Thoracic aorta (tissue), 2 donors: ENCODE results near the gene PHKG1. TPM values are rescaled to one million over a fixed set of nuclear protein-coding genes. Genes with fewer than 3 reads are reported as not detected.
"Not testable (repeated sequence)": the region's sequence is repeated elsewhere in the genome, so short reads cannot be mapped to it uniquely, and the experiment has no call there.

ENCODE experiments used
- ATAC-seq: fragments of 150-250 bp; one replicate; pipeline ENCODE4 v1.8.0; 2017; ENCODE audit warnings: low read depth; ENCODE audit not compliant: insufficient number of reproducible peaks, low FRiP score
- DNase-seq: peaks from one replicate; pipeline ENCODE4 v3.0.0-alpha.2; 2020; ENCODE audit warnings: low spot score
- H3K27ac ChIP-seq, 2 donors: fragments of 200-600 bp; sonication (generic); 1 replicate in 1 of 2; 2 replicates in 1 of 2; pipeline ENCODE4 v1.5.1; 2016; ENCODE audit warnings: mild to moderate bottlenecking in 2 of 2, moderate library complexity in 2 of 2
- H3K27me3 ChIP-seq: fragments of 200-600 bp; sonication (generic); replicated peaks from 2 replicates; pipeline ENCODE4 v1.6.0; 2016; ENCODE audit warnings: mild to moderate bottlenecking; ENCODE audit not compliant: insufficient read depth
- H3K36me3 ChIP-seq: fragments of 200-600 bp; sonication (generic); one replicate; pipeline ENCODE4 v1.5.1; 2016
- H3K4me1 ChIP-seq, 2 donors: fragments of 200-600 bp; sonication (generic); 1 replicate in 1 of 2; 2 replicates in 1 of 2; pipeline versions ENCODE4 v1.5.1 to v1.6.0; 2016; ENCODE audit warnings: low read depth in 2 of 2, mild to moderate bottlenecking in 1 of 2; ENCODE audit not compliant: control insufficient read depth in 1 of 2
- H3K4me3 ChIP-seq: fragments of 200-600 bp; sonication (generic); 2 replicates; pipeline ENCODE4 v1.5.1; 2016; ENCODE audit warnings: mild to moderate bottlenecking
- H3K9me3 ChIP-seq: fragments of 200-600 bp; sonication (generic); 2 replicates; pipeline ENCODE4 v1.5.1; 2016
- total RNA-seq, 2 donors: library from RNA; depleted of rRNA; stranded (reverse); fragments of >200 nt; gene quantifications; one replicate each; pipeline versions ENCODE4 v1.1.0 to v1.2.3, GENCODE V29; 2016
- TF ChIP-seq, protein P1 (sequence below): fragments of 200-600 bp; sonication (generic); IDR thresholded peaks from one replicate; pipeline ENCODE4 v1.5.1; 2019; ENCODE audit warnings: antibody characterized with exemption

PHKG1 gene
- total RNA-seq, 2 donors from 2014 or later: 6.0 to 10.9 TPM

- TF ChIP-seq, protein P1, sequence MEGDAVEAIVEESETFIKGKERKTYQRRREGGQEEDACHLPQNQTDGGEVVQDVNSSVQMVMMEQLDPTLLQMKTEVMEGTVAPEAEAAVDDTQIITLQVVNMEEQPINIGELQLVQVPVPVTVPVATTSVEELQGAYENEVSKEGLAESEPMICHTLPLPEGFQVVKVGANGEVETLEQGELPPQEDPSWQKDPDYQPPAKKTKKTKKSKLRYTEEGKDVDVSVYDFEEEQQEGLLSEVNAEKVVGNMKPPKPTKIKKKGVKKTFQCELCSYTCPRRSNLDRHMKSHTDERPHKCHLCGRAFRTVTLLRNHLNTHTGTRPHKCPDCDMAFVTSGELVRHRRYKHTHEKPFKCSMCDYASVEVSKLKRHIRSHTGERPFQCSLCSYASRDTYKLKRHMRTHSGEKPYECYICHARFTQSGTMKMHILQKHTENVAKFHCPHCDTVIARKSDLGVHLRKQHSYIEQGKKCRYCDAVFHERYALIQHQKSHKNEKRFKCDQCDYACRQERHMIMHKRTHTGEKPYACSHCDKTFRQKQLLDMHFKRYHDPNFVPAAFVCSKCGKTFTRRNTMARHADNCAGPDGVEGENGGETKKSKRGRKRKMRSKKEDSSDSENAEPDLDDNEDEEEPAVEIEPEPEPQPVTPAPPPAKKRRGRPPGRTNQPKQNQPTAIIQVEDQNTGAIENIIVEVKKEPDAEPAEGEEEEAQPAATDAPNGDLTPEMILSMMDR: no peak
- no peaks in the 10 kb centered on the region for H3K27me3 ChIP-seq
- H3K27ac ChIP-seq: peak within 1 kb of the TSS; percentile 88 to 94
- DNase-seq (peak; percentile 90), ATAC-seq (peak; percentile 97)
- no peaks in the 10 kb centered on the region for H3K9me3 ChIP-seq
- H3K36me3 ChIP-seq: peaks cover 27% of the 10 kb centered on the region
- peaks cover 16 to 27% of the 10 kb centered on the region in 2 donors for H3K4me1 ChIP-seq
- H3K4me3 ChIP-seq: peak within 1 kb of the TSS; percentile 93
These were observed 13.6 kb upstream of the PHKG1 start, which contains the start of gene CHCHD2 for GRCh38 chr7:56106108-56107073. TSS of gene CHCHD2 (minus strand) at chr7:56106476. CDS start at chr7:56106413, 63 bp downstream.

DNA sequence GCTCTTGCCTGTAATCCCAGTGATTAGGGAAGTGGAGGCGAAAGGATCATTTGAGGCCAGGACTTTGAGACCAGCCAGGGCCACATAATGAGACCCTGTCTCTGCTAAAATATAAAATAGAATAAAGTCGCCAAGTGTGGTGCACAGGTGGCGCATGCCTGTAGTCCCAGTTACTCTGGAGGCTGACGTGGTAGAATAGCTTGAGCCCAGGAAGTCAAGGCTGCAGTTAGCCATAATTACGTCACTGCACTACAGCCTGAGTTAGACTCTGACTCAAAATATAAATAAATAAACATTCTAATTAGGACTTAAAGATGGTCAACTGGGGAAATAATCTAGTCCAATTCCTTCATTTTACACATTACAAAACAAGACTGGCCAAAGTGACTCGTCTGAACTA is 12.8 kb upstream of the PHKG1 start:
- TF ChIP-seq, protein P1: no peak
- H3K27ac ChIP-seq: peak overlapping the region; percentile 88 to 94
- no peaks in the 10 kb centered on the region for H3K27me3 ChIP-seq
- DNase-seq (no peak), ATAC-seq (no peak)
- H3K4me3 ChIP-seq: peak overlapping the region; percentile 93
- H3K4me1 ChIP-seq: peaks cover 16 to 27% of the 10 kb centered on the region in 2 donors
- H3K9me3 ChIP-seq: no peaks in the 10 kb centered on the region
- peaks cover 36% of the 10 kb centered on the region for H3K36me3 ChIP-seq

DNA sequence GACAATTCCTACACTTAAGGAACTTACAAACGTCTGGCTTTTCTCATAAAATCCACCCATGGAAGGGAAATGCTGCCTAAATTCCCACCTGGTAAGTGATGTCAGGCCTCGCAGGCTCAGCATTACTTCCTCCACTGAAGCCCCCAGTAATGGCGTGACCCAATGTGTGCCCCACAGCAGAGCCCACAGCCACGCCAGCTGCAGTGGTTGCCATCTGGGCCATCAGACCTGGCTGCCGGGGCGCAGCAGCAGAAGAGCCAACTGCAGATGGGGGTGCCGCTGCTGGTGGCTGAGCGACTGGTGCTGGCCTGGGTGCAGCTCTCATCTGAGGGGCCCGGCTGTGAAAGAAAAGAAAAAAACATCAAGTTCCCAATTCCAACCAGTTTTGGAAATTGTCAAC is 11.4 kb upstream of the PHKG1 start:
- not testable (repeated sequence) for H3K27me3 ChIP-seq, ATAC-seq, DNase-seq, H3K4me3 ChIP-seq, H3K27ac ChIP-seq, H3K9me3 ChIP-seq
- Histone ChIP-seq H3K36me3 (peaks cover 46% of the 10 kb centered on the region), H3K4me1 (peaks cover 16 to 27% of the 10 kb centered on the region in 2 donors)

- TF ChIP-seq, protein P1: no peak
- ATAC-seq (no peak), DNase-seq (no peak)
- no peak overlapping the region for H3K27ac ChIP-seq
- H3K9me3 ChIP-seq: no peaks in the 10 kb centered on the region
- H3K4me1 ChIP-seq: peaks cover 1 to 29% of the 10 kb centered on the region in 2 donors
- peaks cover 46% of the 10 kb centered on the region for H3K36me3 ChIP-seq
- H3K27me3 ChIP-seq: no peaks in the 10 kb centered on the region
- H3K4me3 ChIP-seq: no peak overlapping the region
These were observed 6.9 kb upstream of the PHKG1 start for GRCh38 chr7:56099653-56100052.

DNA sequence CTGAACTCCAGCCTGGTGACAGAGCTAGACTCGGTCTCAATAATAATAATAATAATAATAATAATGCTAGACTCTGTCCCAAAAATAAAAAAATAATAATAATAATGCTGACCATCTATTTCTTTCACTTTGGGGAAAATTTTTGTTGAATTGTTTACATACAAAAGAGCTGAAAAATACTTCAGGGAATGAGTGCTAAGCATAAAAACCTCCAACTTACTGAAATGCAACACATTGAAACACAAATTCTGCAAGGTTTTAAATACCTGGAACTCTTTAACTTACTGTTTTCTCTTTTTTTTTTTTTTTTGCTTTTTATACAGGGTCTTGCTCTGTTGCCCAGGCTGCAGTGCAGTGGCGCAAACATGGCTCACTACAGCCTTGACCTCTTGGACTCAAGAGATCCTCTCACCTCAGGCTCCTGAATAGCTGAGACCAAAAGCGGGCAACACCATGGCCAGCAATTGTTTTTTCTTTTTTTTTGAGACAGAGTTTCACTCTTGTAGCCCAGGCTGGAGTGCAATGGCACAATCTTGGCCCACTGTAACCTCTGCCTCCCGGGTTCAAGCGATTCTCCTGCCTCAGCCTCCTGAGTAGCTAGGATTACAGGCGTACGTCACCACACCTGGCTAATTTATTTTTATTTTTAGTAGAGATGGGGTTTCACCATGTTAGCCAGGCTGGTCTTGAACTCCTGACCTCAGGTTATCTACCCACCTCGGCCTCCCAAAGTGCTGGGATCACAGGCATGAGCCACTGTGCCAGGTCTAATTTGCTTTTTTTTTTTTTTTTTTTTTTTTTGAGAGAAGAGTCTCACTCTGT is 5.6 kb upstream of the PHKG1 start:
- ATAC-seq, H3K27me3 ChIP-seq, H3K9me3 ChIP-seq, H3K27ac ChIP-seq, DNase-seq, H3K4me3 ChIP-seq: not testable (repeated sequence)
- H3K4me1 ChIP-seq: peaks cover 1 to 21% of the 10 kb centered on the region in 2 donors
- H3K36me3 ChIP-seq: peaks cover 37% of the 10 kb centered on the region
